Measurements from ENCODE around the gene C15orf39.

The C15orf39 gene

GRCh38 chr15:75172284-75172820 lies 29.3 kb upstream of the C15orf39 start:
- DNase-seq (ENCODE audit: low spot score) = no peak

- no peak for DNase-seq (ENCODE audit: low spot score)
Measured at GRCh38 chr15:75174102-75174501, 27.6 kb upstream of the C15orf39 start.

- no peak for DNase-seq (ENCODE audit: low spot score)
Measured at GRCh38 chr15:75174729-75175128, 27.0 kb upstream of the C15orf39 start.

GRCh38 chr15:75176396-75176761 lies 25.3 kb upstream of the C15orf39 start:
- no peak for DNase-seq (ENCODE audit: low spot score)

GRCh38 chr15:75177360-75178071 lies 24.2 kb upstream of the C15orf39 start:
- no peak for DNase-seq (ENCODE audit: low spot score)

GRCh38 chr15:75178171-75178937 lies 23.3 kb upstream of the C15orf39 start:
- DNase-seq (ENCODE audit: low spot score) = no peak

- no peak for DNase-seq (ENCODE audit: low spot score)
Measured at GRCh38 chr15:75178938-75179745, 22.5 kb upstream of the C15orf39 start.

- DNase-seq (ENCODE audit: low spot score) = no peak
Measured at GRCh38 chr15:75179746-75180140, 21.9 kb upstream of the C15orf39 start.

GRCh38 chr15:75181780-75182179 lies 19.9 kb upstream of the C15orf39 start:
- no peak for DNase-seq (ENCODE audit: low spot score)

- DNase-seq (ENCODE audit: low spot score) = no peak
Measured at GRCh38 chr15:75182187-75183131, 19.2 kb upstream of the C15orf39 start.

- no peak for DNase-seq (ENCODE audit: low spot score)
Measured at GRCh38 chr15:75185271-75186029, 16.2 kb upstream of the C15orf39 start.

GRCh38 chr15:75186044-75186443 lies 15.6 kb upstream of the C15orf39 start:
- no peak for DNase-seq (ENCODE audit: low spot score)

GRCh38 chr15:75188499-75188898 lies 13.2 kb upstream of the C15orf39 start:
- DNase-seq (ENCODE audit: low spot score) = no peak

GRCh38 chr15:75191235-75191634 lies 10.4 kb upstream of the C15orf39 start:
- no peak for DNase-seq (ENCODE audit: low spot score)

- DNase-seq (ENCODE audit: low spot score) = no peak
Measured at GRCh38 chr15:75192307-75192706, 9.4 kb upstream of the C15orf39 start.

- DNase-seq (ENCODE audit: low spot score) = no peak
Measured at GRCh38 chr15:75193272-75193671, 8.4 kb upstream of the C15orf39 start.

GRCh38 chr15:75193976-75194375 lies 7.7 kb upstream of the C15orf39 start:
- no peak for DNase-seq (ENCODE audit: low spot score)

GRCh38 chr15:75194397-75194796 lies 7.3 kb upstream of the C15orf39 start:
- DNase-seq (ENCODE audit: low spot score) = no peak

- DNase-seq (ENCODE audit: low spot score) = no peak
Measured at GRCh38 chr15:75195122-75195765, 6.4 kb upstream of the C15orf39 start.

GRCh38 chr15:75195766-75196241 lies 5.9 kb upstream of the C15orf39 start:
- no peak for DNase-seq (ENCODE audit: low spot score)

Measured in CD4-positive, alpha-beta T cell treated with Interleukin-6 at 100 ng/mL for 8 hours (primary cell).